ENCODE results near the gene MCTP1.

DNA sequence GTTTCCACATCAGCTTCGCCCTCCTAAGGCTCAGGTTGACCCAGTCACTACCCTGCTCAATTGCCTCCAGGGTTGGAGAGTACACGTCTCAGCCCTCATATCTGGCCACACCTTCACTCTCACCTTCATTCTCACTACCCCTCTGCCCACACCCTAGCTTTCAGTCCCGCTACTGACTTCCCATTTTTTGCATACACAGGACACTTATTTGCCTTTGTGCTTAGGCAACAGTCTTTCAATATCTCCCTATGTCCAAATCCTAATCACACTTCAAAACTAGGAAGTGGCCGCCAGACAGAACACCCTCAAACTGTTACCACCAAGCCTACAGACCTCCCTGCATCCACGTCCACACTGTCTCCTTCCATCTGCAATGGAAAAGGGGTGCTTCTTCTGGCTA, 10.9 kb downstream of the MCTP1 start:
- TF ChIP-seq, protein P1, sequence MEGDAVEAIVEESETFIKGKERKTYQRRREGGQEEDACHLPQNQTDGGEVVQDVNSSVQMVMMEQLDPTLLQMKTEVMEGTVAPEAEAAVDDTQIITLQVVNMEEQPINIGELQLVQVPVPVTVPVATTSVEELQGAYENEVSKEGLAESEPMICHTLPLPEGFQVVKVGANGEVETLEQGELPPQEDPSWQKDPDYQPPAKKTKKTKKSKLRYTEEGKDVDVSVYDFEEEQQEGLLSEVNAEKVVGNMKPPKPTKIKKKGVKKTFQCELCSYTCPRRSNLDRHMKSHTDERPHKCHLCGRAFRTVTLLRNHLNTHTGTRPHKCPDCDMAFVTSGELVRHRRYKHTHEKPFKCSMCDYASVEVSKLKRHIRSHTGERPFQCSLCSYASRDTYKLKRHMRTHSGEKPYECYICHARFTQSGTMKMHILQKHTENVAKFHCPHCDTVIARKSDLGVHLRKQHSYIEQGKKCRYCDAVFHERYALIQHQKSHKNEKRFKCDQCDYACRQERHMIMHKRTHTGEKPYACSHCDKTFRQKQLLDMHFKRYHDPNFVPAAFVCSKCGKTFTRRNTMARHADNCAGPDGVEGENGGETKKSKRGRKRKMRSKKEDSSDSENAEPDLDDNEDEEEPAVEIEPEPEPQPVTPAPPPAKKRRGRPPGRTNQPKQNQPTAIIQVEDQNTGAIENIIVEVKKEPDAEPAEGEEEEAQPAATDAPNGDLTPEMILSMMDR (IDR thresholded peaks at IDR 0.05), result no peak
- no peak for TF ChIP-seq POLR2AphosphoS5 (IDR thresholded peaks at IDR 0.05)

Data from esophagus muscularis mucosa (tissue), 3 donors.